Stomach (tissue), 4 donors: ENCODE data around the gene YIPF1.

ENCODE experiments used
- CTCF ChIP-seq, 7 experiments: fragments of 450-650 bp in 4 of 7; fragments of 200-600 bp in 3 of 7; sonication (generic) in 3 of 7; IDR thresholded peaks; one replicate each; pipeline ENCODE4 v1.5.1; 2016 to 2019; ENCODE audit warnings: antibody characterized with exemption in 7 of 7, control low read depth in 2 of 7, mild to moderate bottlenecking in 1 of 7
- EP300 ChIP-seq: sonication (generic); formaldehyde crosslinking; IDR thresholded peaks from one replicate; pipeline ENCODE4 v1.6.1; 2017; ENCODE audit warnings: antibody characterized with exemption
- POLR2A ChIP-seq, 4 donors: fragments of 450-650 bp; IDR thresholded peaks; one replicate each; pipeline ENCODE4 v1.6.1; 2016; ENCODE audit warnings: antibody characterized with exemption in 4 of 4, control low read depth in 2 of 4, mild to moderate bottlenecking in 1 of 4, moderate library complexity in 1 of 4
- POLR2AphosphoS5 ChIP-seq, 3 donors: sonication (generic); formaldehyde crosslinking; IDR thresholded peaks; one replicate each; pipeline ENCODE4 v1.6.1; 2016; ENCODE audit warnings: antibody characterized with exemption in 3 of 3

GRCh38 chr1:53860967-53861411 is 28.6 kb downstream of the YIPF1 start:
- TF ChIP-seq CTCF (IDR thresholded peaks at IDR 0.05) (peak in 5 of 7 experiments; percentile 51 to 71 (median 58)), POLR2AphosphoS5 (IDR thresholded peaks at IDR 0.05) (no peak), EP300 (no peak), POLR2A (IDR thresholded peaks at IDR 0.05) (no peak)
